Aorta (tissue), 5 donors: ENCODE data around the gene DNAJC30. TPM values are rescaled to one million over a fixed set of nuclear protein-coding genes. Genes with fewer than 3 reads are reported as not detected.
"Not testable (repeated sequence)": the region's sequence is repeated elsewhere in the genome, so short reads cannot be mapped to it uniquely, and the experiment has no call there.

ENCODE experiments used
- ATAC-seq: fragments of 200-7000 bp; cut with Tn5 transposase; one replicate; pipeline ENCODE4 v1.9.1; 2022; ENCODE audit warnings: moderate library complexity; ENCODE audit not compliant: low FRiP score
- DNase-seq, 2 donors: peaks; one replicate each; pipeline ENCODE4 v3.0.0-alpha.2; 2020
- H3K27ac ChIP-seq, 2 donors: one replicate each; pipeline ENCODE4 v1.5.1; 2013; ENCODE audit warnings: low read length in 2 of 2, mild to moderate bottlenecking in 2 of 2, moderate library complexity in 2 of 2, control low read depth in 1 of 2, inconsistent platforms in 1 of 2, low read depth in 1 of 2
- H3K27me3 ChIP-seq, 2 donors: one replicate each; pipeline ENCODE4 v1.6.1; 2013; ENCODE audit warnings: control low read depth in 1 of 2, low read length in 1 of 2, mild to moderate bottlenecking in 1 of 2, moderate library complexity in 1 of 2; ENCODE audit not compliant: insufficient read depth in 2 of 2, control insufficient read depth in 1 of 2
- H3K36me3 ChIP-seq, 2 donors: one replicate each; pipeline ENCODE4 v1.6.1; 2013; ENCODE audit warnings: control low read depth in 1 of 2, low read length in 1 of 2, mild to moderate bottlenecking in 1 of 2; ENCODE audit not compliant: insufficient read depth in 2 of 2, control insufficient read depth in 1 of 2
- H3K4me1 ChIP-seq, 2 donors: one replicate each; pipeline ENCODE4 v1.6.1; 2013; ENCODE audit warnings: low read length in 2 of 2, control low read depth in 1 of 2, mild to moderate bottlenecking in 1 of 2, moderate library complexity in 1 of 2; ENCODE audit not compliant: insufficient read depth in 2 of 2, control insufficient read depth in 1 of 2
- H3K4me3 ChIP-seq, 2 donors: one replicate each; pipeline ENCODE4 v1.5.1; 2013; ENCODE audit warnings: low read length in 2 of 2, control low read depth in 1 of 2, mild to moderate bottlenecking in 1 of 2
- H3K9me3 ChIP-seq: one replicate; pipeline ENCODE4 v1.6.1; 2013; ENCODE audit warnings: mild to moderate bottlenecking, low read length; ENCODE audit not compliant: control insufficient read depth
- WGBS, 2 donors: extraction: QIAGEN DNeasy Blood & Tissue Kit; methylation state at CpG; one replicate each; pipeline ENCODE4 v1.1.7; 2013; 5-methylcytosine and 5-hydroxymethylcytosine counted together
- intact Hi-C, 2 donors: fragments of 100-400 bp; cut with DNase I; formaldehyde crosslinking; loops; one replicate each; pipeline versions ENCODE4 v1.14.2 to v1.15.0; 2022
- polyA plus RNA-seq, 2 donors: library from polyadenylated mRNA; stranded (reverse); fragments of 200-250 nt; gene quantifications; one replicate each; pipeline ENCODE4 v1.2.3, GENCODE V29; 2013
- total RNA-seq, 2 donors: library from RNA; stranded (reverse); fragmentation: NEBNext Ultra II Directional; extraction: Animal tissue kit (Norgen Biotek cat#: 25700); gene quantifications; one replicate each; pipeline ENCODE4 v1.2.1, GENCODE V29; 2021
- donor health status: healthy with polysubstance abuse.
- donor health status: Bipolar disorder and iron deficiency.
- donor health status: DM: no; HTN: no; CAD: no.
- donor health status: DM: no; HTN: no; CAD: no.
- donor health status: DM: yes; HTN: yes; CAD: no.

The DNAJC30 gene
- total and polyA plus RNA-seq, 4 donors: 4.5 to 7.8 (median 5.9) TPM

GRCh38 chr7:73681031-73681430 lies 2.2 kb downstream of the DNAJC30 start:
- 78 to 79% methylated on average over 8 of the region's 8 CpGs for WGBS, 2 donors
- Histone ChIP-seq H3K27ac (no peak overlapping the region), H3K36me3 (peaks cover 0 to 6% of the 10 kb centered on the region in 2 donors), H3K4me1 (peaks cover 2 to 3% of the 10 kb centered on the region in 2 donors), H3K9me3 (no peaks in the 10 kb centered on the region), H3K27me3 (no peaks in the 10 kb centered on the region), H3K4me3 (no peak overlapping the region)
- no peak for DNase-seq
- no peak for ATAC-seq
- intact Hi-C loops: no loop called here

- Histone ChIP-seq H3K36me3 (peaks cover 0 to 6% of the 10 kb centered on the region in 2 donors), H3K4me1 (peaks cover 2 to 3% of the 10 kb centered on the region in 2 donors), H3K4me3 (no peak overlapping the region), H3K27me3 (no peaks in the 10 kb centered on the region), H3K9me3 (no peaks in the 10 kb centered on the region), H3K27ac (no peak overlapping the region)
- no peak for DNase-seq
- intact Hi-C loops: no loop called here
- WGBS, 2 donors: 84 to 86% methylated on average over 7 of the region's 7 CpGs
- ATAC-seq: no peak
Observed at GRCh38 chr7:73680501-73680900, 2.8 kb downstream of the DNAJC30 start.

DNA sequence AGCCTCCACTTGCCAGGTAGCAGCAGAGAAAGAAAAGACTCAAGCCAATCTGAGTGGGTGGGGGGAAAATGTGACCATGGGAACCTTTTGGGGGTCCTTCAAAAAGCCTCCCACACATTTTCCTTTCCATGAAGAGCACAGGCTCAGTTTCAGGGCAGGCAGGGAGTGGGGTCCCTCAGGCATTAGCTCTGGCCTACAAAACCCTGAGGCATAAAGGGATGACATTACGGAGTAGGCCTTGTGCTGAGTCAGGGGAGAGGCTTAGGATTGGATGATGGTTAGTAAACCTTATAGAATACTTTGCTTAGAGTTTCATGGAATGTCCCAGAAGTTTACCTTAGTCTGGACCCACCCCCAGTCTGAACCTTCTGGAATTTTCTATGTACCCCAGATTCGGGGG lies 3.5 kb downstream of the DNAJC30 start:
- no peak overlapping the region for H3K4me3 ChIP-seq
- no peaks in the 10 kb centered on the region for H3K9me3 ChIP-seq
- DNase-seq (no peak), ATAC-seq (no peak)
- intact Hi-C loops: no loop called here
- H3K36me3 ChIP-seq: peaks cover 0 to 6% of the 10 kb centered on the region in 2 donors
- H3K27ac ChIP-seq: no peak overlapping the region
- no peaks in the 10 kb centered on the region for H3K27me3 ChIP-seq
- H3K4me1 ChIP-seq: peaks cover 2 to 3% of the 10 kb centered on the region in 2 donors
- 83 to 88% methylated on average over 2 of the region's 2 CpGs for WGBS, 2 donors

DNA sequence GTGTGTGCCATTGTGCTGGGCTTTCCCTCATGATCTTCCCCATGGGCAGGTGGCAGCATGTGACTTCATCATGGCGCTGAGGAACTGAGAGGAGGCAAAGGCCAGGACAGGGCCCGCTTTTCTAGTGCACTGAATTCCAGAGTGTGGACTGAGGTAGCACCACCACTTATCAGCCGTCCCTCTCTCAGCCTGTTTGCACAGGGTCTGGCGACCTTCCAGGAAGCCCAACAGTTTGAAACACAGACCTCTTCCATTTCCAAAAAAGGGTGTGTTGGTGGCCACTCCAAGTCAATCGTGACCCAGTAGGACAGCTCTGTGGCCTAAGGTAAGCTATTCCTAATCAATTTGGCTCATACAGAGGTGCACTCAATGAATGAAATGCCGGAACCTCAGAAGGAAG lies 4.4 kb downstream of the DNAJC30 start:
- Histone ChIP-seq H3K27me3 (no peaks in the 10 kb centered on the region), H3K36me3 (peaks cover 0 to 6% of the 10 kb centered on the region in 2 donors), H3K9me3 (no peaks in the 10 kb centered on the region), H3K27ac (no peak overlapping the region), H3K4me3 (no peak overlapping the region), H3K4me1 (peaks cover 2 to 3% of the 10 kb centered on the region in 2 donors)
- 76 to 77% methylated on average over 6 of the region's 6 CpGs for whole genome bisulfite sequencing, 2 donors
- intact Hi-C loops: no loop called here
- ATAC-seq: no peak
- no peak for DNase-seq

GRCh38 chr7:73676062-73676461 lies 7.2 kb downstream of the DNAJC30 start:
- H3K4me3 ChIP-seq, DNase-seq, H3K9me3 ChIP-seq, H3K4me1 ChIP-seq, intact Hi-C loops, H3K36me3 ChIP-seq, H3K27me3 ChIP-seq, ATAC-seq, H3K27ac ChIP-seq: not testable (repeated sequence)
- WGBS, 2 donors: 86 to 90% methylated on average over 9 of the region's 9 CpGs

GRCh38 chr7:73674468-73675124 lies 8.7 kb downstream of the DNAJC30 start:
- Histone ChIP-seq H3K27ac (no peak overlapping the region), H3K4me3 (no peak overlapping the region), H3K36me3 (peaks cover 0 to 6% of the 10 kb centered on the region in 2 donors), H3K27me3 (no peaks in the 10 kb centered on the region), H3K4me1 (no peaks in the 10 kb centered on the region), H3K9me3 (no peaks in the 10 kb centered on the region)
- no peak for ATAC-seq
- intact Hi-C loops: loop anchor here in 1 of 2 donors (5.0 kb wide), 1 partner anchor 67 kb away; no protein-coding TSS in a partner anchor
- 86 to 90% methylated on average over 1 of the region's 1 CpG for WGBS, 2 donors
- DNase-seq: no peak

DNA sequence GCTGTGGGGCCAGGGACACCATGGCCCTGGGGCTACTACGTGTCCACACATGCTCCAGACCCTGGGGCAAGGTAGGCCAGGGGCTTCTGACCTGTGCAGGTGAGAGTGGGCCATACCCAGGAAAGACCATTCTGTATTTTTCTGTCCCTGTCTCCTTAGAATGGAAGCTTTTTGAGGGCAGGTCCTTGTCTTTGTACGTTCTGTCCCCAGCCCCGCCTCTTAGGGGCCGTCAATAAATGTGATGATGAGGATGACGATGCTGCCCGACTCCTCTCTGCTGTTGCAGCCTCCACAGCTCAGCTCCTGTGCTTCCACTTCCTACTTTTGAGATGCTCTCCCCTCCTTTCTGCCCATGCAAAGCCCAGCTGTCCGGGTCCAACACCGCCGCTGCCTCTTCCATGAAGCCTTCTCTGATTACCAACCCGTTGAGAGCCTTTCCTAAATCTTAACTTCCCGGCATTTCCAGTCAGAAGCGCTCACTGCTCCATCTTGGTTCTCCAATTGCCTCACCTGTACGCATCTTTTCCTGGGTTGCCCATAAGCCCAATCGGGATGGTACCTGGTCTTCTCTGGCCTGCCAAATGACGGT lies 11.3 kb downstream of the DNAJC30 start:
- ATAC-seq (no peak), DNase-seq (no peak)
- no peaks in the 10 kb centered on the region for H3K27me3 ChIP-seq
- H3K27ac ChIP-seq: no peak overlapping the region
- H3K4me3 ChIP-seq: no peak overlapping the region
- H3K4me1 ChIP-seq: no peaks in the 10 kb centered on the region
- WGBS, 2 donors: 92 to 93% methylated on average over 15 of the region's 15 CpGs
- H3K9me3 ChIP-seq: no peaks in the 10 kb centered on the region
- intact Hi-C loops: loop anchor here in 1 of 2 donors (5.0 kb wide), 1 partner anchor 65 kb away; no protein-coding TSS in a partner anchor
- H3K36me3 ChIP-seq: no peaks in the 10 kb centered on the region

DNA sequence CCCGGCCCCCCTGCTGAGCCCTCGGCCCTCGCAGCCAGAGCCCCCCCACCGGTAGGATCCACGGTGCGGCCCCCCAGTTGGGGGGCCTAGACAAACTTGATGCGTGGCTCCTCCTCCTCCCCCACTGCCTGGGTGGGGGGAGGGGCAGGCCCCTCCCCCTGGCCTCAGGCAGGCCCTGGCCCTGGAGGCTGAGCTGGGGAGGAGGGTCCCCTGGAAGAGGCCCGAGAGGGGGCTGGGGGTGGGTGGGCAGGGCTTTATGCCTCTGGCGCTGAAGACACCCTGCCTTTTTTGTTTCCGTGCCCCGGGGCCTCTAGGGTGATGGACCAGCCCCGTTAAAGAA lies 12.0 kb downstream of the DNAJC30 start:
- no peaks in the 10 kb centered on the region for H3K36me3 ChIP-seq
- intact Hi-C loops: loop anchor here in 1 of 2 donors (5.0 kb wide), 1 partner anchor 64 kb away; no protein-coding TSS in a partner anchor
- no peak for DNase-seq
- H3K27ac ChIP-seq: no peak overlapping the region
- no peaks in the 10 kb centered on the region for H3K27me3 ChIP-seq
- no peak overlapping the region for H3K4me3 ChIP-seq
- no peak for ATAC-seq
- WGBS, 2 donors: 37 to 42% methylated on average over 11 to 12 of the region's 12 CpGs
- no peaks in the 10 kb centered on the region for H3K9me3 ChIP-seq
- H3K4me1 ChIP-seq: no peaks in the 10 kb centered on the region

DNA sequence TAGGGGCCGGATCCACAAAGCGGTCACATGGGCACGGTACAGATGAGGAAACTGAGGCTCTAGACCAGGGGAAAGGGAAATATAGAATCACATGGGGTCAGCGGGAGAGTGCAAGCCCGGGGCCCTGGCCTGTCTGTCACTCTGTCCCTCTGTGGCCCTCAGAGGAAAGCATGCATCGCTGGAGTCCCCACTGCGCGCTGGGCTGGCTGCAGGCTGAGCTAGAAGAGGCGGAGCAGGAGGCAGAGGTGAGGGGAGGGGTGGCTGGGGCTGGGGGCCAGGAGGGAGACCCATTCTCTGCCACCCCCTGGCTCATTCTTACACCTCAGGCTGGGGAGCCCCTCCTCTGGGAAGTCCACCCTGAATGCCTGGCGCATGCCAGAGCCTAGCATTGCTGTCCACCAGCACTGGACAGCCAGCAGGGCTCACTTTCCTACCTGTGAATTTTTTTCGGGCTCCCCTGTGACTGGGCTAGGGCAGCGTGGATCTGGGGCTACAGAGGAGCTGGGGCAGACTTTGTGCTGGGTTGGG lies 13.3 kb downstream of the DNAJC30 start:
- no peaks in the 10 kb centered on the region for H3K36me3 ChIP-seq
- no peak for ATAC-seq
- intact Hi-C loops: loop anchor here (5.0 kb wide), 1 partner anchor 63 kb away; no protein-coding TSS in a partner anchor
- DNase-seq: no peak
- no peaks in the 10 kb centered on the region for H3K9me3 ChIP-seq
- H3K27me3 ChIP-seq: no peaks in the 10 kb centered on the region
- 88 to 91% methylated on average over 12 of the region's 12 CpGs for WGBS, 2 donors
- H3K4me3 ChIP-seq: no peak overlapping the region
- no peaks in the 10 kb centered on the region for H3K4me1 ChIP-seq
- no peak overlapping the region for H3K27ac ChIP-seq
